Colon (tissue), 2 donors: ENCODE data around the gene PTPRE.

Experiments
- FAIRE-seq: peaks from 2 replicates; lab custom pipeline; 2012; peaks lifted over from hg19 to GRCh38; lab: Jason Lieb, UNC
- donor health status: control.
- donor health status: control.

Gene PTPRE, protein sequence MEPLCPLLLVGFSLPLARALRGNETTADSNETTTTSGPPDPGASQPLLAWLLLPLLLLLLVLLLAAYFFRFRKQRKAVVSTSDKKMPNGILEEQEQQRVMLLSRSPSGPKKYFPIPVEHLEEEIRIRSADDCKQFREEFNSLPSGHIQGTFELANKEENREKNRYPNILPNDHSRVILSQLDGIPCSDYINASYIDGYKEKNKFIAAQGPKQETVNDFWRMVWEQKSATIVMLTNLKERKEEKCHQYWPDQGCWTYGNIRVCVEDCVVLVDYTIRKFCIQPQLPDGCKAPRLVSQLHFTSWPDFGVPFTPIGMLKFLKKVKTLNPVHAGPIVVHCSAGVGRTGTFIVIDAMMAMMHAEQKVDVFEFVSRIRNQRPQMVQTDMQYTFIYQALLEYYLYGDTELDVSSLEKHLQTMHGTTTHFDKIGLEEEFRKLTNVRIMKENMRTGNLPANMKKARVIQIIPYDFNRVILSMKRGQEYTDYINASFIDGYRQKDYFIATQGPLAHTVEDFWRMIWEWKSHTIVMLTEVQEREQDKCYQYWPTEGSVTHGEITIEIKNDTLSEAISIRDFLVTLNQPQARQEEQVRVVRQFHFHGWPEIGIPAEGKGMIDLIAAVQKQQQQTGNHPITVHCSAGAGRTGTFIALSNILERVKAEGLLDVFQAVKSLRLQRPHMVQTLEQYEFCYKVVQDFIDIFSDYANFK

DNA sequence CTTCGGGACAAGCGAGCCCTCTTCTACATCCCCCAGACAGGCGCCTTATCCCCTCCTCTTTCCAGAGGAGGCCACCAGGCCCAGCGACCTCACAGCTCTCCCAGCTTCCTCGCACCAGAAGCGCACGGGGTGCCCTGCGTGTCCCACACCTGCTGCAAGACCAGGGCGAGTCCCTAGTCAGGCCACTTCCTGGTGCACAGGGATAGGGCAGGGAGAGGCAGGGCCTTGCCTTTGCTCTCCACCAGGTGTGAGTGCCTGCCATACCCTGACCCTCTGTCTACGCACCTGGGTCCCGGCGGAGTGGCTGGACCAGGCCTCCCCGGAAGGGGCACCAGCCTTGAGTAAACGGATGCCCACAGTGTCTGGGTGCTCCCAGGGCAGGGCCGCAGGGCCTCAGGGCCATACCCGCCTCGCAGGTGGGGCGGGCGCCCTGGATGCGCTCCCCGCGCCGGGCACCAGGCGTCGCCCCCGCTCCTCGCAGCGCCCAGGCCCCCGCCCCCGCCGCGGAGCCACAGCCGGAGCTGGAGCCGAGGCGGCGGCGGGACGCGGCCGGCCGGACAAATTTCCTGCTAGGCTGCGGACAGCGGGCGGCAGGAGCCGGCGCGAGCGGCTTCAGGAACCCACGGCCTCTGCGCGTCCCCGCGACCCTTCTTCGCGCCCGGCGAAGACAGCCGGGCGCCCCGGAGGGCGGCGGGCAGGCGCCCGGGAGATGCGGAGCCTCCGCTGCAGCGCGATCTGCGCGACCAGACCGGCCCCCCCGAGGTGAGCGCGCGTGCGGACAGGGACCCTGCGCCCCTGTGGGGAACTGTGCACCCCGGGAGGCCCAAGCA is at the start of gene PTPRE:
Gene PTPRE, plus strand, starts transcription at position 556 of the 830 bp plus-strand sequence. CDS start 133,779 bp downstream, outside the sequence.
- no peak for FAIRE-seq

DNA sequence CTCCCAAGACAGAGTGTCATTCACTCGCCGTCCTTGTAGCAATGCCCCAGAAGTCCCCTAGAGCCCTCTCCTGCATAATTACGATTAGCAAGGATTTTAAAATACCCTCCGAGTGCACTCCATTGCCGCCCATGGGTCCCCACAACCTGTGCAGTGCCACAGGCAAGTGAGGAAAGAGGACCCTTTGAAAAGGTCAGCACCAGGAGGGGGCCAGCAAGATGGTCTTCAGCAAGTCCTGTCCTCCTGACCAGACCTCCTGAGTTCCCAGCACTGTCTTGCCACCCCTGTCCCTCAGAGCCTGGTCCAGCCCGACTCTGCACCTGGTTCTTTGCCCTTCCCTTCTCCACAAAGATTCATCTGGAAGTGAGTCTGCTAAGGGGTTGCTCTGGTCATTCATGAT is 46.3 kb upstream of the PTPRE start:
- FAIRE-seq: no peak

GRCh38 chr10:127863231-127863825 is 43.6 kb upstream of the PTPRE start:
- FAIRE-seq: no peak

DNA sequence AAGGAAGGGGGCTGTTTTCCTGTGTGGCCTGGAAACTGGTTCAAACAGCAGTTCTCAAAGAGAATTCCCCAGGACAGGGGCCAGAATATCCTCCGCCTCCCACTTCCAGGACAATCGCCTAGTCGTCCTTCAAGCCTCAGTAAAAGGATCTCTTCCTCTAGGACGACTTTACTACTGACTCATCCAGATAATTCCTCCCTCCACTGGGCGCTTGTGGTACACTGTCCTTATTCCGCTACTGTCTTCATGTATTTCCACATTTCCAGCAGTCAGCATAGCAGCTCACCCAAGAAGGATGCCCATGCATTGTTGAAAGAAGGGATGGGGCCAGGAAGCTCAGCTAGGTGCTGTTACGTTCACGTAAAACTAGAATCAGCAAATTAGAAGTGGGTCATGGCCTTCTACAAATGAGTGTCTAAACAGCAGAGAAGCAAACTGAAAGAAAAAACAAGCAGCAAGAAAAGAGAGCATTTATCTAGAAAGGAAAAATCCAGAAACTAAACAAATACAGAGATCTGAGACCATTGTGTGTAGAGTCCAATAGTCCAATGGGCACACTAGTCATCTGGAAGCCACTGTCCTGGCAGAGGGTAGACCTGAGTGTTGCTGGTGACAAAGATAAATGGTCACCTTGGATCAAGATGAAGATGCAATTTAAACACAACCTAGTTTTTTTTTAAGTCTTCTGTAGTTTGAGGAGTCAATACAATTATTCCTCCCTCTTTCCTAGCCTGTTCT is 40.5 kb upstream of the PTPRE start:
- no peak for FAIRE-seq

- FAIRE-seq: no peak
Measured at GRCh38 chr10:127867805-127868204, 39.1 kb upstream of the PTPRE start.

DNA sequence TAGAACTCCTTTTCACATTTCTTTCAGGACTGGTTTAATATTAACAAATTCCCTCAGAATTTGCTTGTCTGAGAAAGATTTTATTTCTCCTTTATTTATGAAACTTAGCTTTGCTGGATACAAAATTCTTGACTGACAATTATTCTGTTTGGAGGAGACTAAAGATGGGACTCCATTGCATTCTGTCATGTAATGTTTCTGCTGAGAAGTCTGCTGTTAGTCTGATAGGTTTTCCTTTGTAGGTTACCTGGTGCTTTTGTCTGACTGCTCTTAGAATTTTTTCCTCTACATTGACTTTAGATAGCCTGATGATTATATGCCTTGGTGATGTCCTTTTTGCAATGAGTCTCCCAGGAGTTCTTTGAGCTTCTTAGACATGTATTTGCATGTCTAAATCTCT is 37.6 kb upstream of the PTPRE start:
- FAIRE-seq: no peak

- no peak for FAIRE-seq
Measured at GRCh38 chr10:127871631-127872010, 35.3 kb upstream of the PTPRE start.

DNA sequence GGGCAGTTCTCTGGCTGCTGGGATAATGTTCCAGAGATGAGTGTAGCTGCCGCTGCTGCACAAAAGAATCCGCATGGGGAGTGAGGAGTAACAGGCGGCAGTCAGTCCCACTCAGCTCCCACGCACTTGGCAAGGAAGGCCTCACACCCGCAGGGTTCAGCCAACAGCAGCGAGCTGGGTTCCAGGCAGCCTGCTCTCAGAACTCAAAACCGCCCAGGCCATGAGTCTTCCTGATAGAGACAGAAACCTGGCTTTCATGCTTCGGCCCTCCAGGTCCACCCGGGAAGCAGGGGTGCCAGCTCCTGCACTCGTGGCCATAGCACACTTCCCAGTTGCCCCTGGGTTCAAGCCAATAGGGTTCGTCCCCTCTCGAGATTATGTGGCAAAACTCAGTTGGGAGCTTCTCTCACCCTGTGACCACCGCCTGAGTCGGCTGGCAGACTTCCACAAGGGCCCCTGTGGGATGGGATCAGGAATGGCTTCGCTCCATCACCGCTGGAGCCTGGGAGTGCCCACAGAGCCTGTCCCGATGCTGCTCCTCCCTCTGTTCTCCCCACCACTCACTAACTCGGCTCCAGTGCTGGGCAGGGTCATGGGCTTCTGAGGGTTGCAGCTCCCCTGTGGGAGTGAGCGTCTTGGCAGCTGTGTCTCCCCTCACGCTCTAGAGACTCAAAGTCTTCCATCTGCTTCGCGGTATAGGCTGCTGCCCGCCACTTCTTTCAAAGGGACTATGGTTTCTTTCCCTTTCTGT is 34.7 kb upstream of the PTPRE start:
- FAIRE-seq: no peak

- no peak for FAIRE-seq
Measured at GRCh38 chr10:127872871-127873600, 33.9 kb upstream of the PTPRE start.

- FAIRE-seq: no peak
Measured at GRCh38 chr10:127873901-127874470, 32.9 kb upstream of the PTPRE start.

- no peak for FAIRE-seq
Measured at GRCh38 chr10:127874671-127875448, 32.0 kb upstream of the PTPRE start.

- no peak for FAIRE-seq
Measured at GRCh38 chr10:127875449-127875765, 31.5 kb upstream of the PTPRE start.

GRCh38 chr10:127875916-127876315 is 31.0 kb upstream of the PTPRE start:
- FAIRE-seq: no peak

DNA sequence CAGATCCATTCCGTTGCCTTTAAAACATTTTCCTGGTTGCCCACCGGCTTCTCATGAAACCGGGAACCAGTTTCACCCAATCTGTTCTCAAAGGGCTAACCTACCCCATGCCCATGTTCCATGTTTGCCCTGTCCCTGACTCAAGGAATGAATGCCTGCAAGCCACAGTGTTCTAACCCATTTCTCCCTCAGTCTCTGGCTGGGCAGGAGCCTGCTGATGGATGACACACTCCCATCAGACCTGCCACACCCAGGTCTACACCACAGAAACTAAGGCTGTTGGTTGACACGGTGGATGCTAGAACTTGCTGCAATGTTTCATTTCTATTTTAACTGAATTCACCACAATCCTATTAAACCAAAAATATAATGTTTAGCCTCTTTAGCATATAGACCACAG is 29.8 kb upstream of the PTPRE start:
- no peak for FAIRE-seq

DNA sequence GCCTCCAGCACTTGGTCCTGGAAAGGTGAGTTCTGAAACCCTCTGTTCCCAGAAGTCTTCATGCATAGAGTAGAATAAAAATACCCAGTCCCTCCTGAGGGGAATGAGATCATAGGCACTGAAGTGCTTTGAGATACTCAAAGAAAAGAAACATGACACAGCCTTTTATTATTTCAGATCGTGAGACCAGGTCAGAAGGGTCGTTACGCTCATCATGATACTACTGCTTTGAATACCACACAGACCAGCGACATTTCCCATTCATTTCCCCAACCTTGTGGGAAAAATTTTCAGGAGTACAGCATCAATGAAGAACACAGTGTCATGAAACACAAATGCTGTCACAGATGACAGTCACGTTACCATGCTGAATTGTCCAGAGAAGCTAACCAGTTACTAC is 29.2 kb upstream of the PTPRE start:
- FAIRE-seq: no peak

DNA sequence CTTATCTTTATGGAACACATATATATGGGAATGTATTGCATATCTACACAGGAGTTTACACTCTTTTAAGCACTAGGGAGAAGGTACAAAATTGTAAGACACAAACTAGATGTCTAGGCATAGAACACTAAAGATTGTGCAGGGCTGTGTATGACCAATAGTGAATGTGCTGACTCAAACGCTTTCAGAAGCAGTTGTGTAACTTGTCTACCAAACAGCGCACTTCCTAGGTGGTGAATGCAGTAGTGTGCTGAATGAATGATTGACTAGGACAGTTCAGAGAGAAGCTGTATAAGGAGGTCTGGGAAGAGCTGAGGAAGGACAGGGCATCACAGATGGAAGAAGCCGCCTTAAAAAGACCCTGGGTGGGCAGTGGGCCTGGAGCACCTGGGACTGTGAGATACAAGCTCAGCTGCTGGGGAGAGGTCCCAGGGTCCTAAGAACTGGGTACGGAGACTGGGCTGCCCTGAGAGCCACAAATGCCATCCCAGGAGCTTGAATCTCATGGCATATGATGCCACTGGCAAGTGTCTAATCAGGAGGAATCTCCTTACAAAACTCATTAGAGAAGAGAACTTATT is 28.3 kb upstream of the PTPRE start:
- no peak for FAIRE-seq

GRCh38 chr10:127880557-127880956 is 26.3 kb upstream of the PTPRE start:
- no peak for FAIRE-seq

- FAIRE-seq: no peak
Measured at GRCh38 chr10:127881262-127881661, 25.6 kb upstream of the PTPRE start.

DNA sequence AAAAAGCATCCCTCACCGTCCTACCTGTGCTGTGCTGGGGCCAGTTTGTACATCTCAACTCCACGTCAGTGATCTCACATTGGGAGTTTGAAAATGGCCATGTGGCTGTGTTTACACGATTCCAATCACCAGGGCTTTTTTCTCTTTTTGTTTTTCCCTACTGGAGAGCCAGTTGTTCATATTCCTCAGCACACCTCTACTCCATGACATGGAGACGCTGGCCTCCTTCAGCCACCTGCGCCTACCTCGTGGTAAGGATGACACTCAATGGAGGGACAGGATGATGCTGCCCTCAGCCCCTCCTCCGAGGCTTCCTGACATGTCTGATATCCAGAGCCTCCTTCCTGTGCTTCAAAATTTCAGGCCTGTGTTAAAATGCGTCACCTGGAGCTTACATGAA is 24.5 kb upstream of the PTPRE start:
- FAIRE-seq: no peak
